Brain microvascular endothelial cell (primary cell): ENCODE data around the gene TMCC1.
"Not testable (repeated sequence)": the region's sequence is repeated elsewhere in the genome, so short reads cannot be mapped to it uniquely, and the experiment has no call there.

Experiments used
- DNase-seq: peaks from one replicate; pipeline ENCODE4 v3.0.0-alpha.2; 2020
- H3K27ac ChIP-seq: fragments of 250-450 bp; sonication (Bioruptor Pico); 2 replicates; pipeline ENCODE4 v1.5.1; 2020; ENCODE audit warnings: mild to moderate bottlenecking, moderate library complexity
- H3K27me3 ChIP-seq: fragments of 250-450 bp; sonication (Bioruptor Pico); replicated peaks from 2 replicates; pipeline ENCODE4 v1.5.1; 2020; ENCODE audit warnings: mild to moderate bottlenecking
- H3K36me3 ChIP-seq: fragments of 250-450 bp; sonication (Bioruptor Pico); replicated peaks from 2 replicates; pipeline ENCODE4 v1.5.1; 2020; ENCODE audit warnings: mild to moderate bottlenecking
- H3K4me3 ChIP-seq: 2 replicates; pipeline ENCODE4 v1.5.1; 2011; ENCODE audit warnings: low read depth, mild to moderate bottlenecking, control low read depth, low read length, moderate library complexity
- in situ Hi-C: cut with HindIII; loops from 2 replicates; pipeline ENCODE4 v1.10.0; 2017; ENCODE audit warnings: low sequenced_read_pairs, low pct_ligation_motif_present
- TF ChIP-seq, protein P1 (sequence below): IDR thresholded peaks from 2 replicates; pipeline ENCODE4 v1.5.1; 2011; ENCODE audit warnings: low read depth, mild to moderate bottlenecking, moderate library complexity, low read length, control low read depth, inconsistent platforms; ENCODE audit errors: missing control alignments

Gene TMCC1

DNA sequence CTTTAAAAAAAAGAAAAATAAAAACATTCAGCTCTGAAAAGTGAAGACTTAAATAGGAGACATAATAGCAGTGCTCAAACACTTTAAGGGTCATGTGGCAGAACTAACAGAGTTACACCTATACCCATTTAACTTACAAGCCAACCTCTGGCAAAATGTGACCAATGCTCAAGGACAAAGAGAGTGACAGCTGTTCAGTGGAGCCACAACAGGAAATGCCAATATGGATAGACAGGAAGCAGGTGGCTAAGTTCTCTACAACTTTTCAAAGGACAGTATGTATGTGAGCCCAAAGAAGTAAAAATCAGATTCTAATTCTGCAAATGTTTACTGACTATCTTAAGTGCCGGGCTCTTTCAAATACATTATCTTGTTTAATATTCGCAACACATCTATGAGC lies 3.4 kb downstream of the TMCC1 start:
- in situ Hi-C loops = no loop called here
- Histone ChIP-seq H3K27me3 (no peaks in the 10 kb centered on the region), H3K36me3 (no peaks in the 10 kb centered on the region), H3K27ac (no peak overlapping the region), H3K4me3 (no peak overlapping the region)
- DNase-seq = no peak
- TF ChIP-seq, protein P1, sequence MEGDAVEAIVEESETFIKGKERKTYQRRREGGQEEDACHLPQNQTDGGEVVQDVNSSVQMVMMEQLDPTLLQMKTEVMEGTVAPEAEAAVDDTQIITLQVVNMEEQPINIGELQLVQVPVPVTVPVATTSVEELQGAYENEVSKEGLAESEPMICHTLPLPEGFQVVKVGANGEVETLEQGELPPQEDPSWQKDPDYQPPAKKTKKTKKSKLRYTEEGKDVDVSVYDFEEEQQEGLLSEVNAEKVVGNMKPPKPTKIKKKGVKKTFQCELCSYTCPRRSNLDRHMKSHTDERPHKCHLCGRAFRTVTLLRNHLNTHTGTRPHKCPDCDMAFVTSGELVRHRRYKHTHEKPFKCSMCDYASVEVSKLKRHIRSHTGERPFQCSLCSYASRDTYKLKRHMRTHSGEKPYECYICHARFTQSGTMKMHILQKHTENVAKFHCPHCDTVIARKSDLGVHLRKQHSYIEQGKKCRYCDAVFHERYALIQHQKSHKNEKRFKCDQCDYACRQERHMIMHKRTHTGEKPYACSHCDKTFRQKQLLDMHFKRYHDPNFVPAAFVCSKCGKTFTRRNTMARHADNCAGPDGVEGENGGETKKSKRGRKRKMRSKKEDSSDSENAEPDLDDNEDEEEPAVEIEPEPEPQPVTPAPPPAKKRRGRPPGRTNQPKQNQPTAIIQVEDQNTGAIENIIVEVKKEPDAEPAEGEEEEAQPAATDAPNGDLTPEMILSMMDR = no peak

DNA sequence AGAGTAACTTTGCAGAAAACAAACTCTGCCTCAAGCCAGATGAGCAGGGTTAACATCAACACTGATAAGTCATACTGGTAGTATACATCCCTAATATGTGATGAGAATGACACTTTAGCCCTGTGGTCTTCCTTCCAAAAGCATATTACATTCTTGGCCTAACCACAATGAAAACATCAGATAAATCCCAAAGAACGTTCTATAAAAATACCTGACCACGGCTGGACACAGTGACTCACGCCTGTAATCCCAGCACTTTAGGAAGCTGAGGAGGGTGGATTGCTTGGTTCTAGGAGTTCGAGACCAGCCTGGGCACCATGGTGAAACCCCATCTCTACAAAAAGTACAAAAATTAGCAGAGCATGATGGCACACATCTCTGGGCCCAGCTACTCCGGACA lies 4.7 kb downstream of the TMCC1 start:
- TF ChIP-seq, protein P1 = no peak
- no peak overlapping the region for H3K27ac ChIP-seq
- peak; percentile 93 for DNase-seq
- in situ Hi-C loops = no loop called here
- no peaks in the 10 kb centered on the region for H3K36me3 ChIP-seq
- no peaks in the 10 kb centered on the region for H3K27me3 ChIP-seq
- H3K4me3 ChIP-seq = no peak overlapping the region

DNA sequence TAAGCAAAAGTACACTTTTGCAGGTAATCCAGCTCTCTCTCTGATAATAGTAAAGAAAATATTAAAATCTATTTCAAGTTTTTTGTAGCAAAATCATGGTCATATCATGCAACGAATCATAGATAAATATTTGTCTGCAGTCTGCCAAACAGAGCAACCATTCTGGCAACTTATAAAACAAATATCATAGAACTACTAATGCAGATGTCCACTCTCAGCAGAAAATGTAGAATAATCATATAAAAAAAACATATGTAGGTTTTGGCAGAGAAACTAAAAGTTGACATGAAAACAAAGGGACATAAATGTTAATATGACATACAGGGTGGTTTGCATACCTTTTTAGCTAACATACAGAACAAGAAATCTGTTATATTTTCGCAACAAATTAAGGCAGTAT lies 12.2 kb downstream of the TMCC1 start:
- Histone ChIP-seq H3K27ac (no peak overlapping the region), H3K36me3 (peaks cover 2% of the 10 kb centered on the region)
- TF ChIP-seq, protein P1 = no peak

GRCh38 chr3:129878355-129878754 lies 15.2 kb downstream of the TMCC1 start:
- TF ChIP-seq, protein P1 = no peak
- no peak for DNase-seq
- no peak overlapping the region for H3K4me3 ChIP-seq
- in situ Hi-C loops = no loop called here
- no peak overlapping the region for H3K27ac ChIP-seq
- H3K27me3 ChIP-seq = no peaks in the 10 kb centered on the region
- peaks cover 2% of the 10 kb centered on the region for H3K36me3 ChIP-seq

More for the DNA sequence above, 12.2 kb downstream of the TMCC1 start:
- DNase-seq = no peak
- Histone ChIP-seq H3K27me3 (no peaks in the 10 kb centered on the region), H3K4me3 (no peak overlapping the region)
- in situ Hi-C loops = no loop called here

DNA sequence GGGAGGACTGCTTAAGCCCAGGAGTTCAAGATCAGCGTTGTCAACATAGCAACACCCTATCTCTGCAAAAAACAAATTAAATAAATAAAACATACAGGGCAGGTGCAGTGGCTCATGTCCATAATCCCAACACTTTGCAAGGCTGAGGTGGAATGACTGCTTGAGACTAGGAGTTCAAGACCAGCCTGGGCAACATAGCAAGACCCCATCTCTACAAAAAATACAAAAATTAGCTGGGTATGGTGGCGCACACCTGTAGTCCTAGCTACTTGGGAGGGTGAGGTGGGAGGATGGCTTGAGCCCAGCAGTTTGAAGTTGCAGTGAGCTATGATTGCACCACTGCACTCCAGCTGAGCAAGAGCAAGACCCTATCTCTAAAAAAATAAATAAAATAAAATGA lies 19.0 kb downstream of the TMCC1 start:
- H3K27ac ChIP-seq, H3K4me3 ChIP-seq, H3K27me3 ChIP-seq, H3K36me3 ChIP-seq, DNase-seq, in situ Hi-C loops: not testable (repeated sequence)

GRCh38 chr3:129868912-129869311 lies 24.6 kb downstream of the TMCC1 start:
- TF ChIP-seq, protein P1 = no peak

More at GRCh38 chr3:129868912-129869311, 24.6 kb downstream of the TMCC1 start:
- no peaks in the 10 kb centered on the region for H3K27me3 ChIP-seq
- in situ Hi-C loops = no loop called here
- H3K27ac ChIP-seq = no peak overlapping the region
- no peak overlapping the region for H3K4me3 ChIP-seq
- H3K36me3 ChIP-seq = no peaks in the 10 kb centered on the region
- DNase-seq = no peak
